HUES48 (cell line): Measurements from ENCODE around the gene C2CD2.

Experiments used
- H3K27ac ChIP-seq: one replicate; pipeline ENCODE4 v1.7.0; 2013; ENCODE audit warnings: low read depth, low read length, inconsistent platforms
- H3K27me3 ChIP-seq: 2 replicates; pipeline ENCODE4 v1.6.1; 2013; ENCODE audit warnings: mild to moderate bottlenecking, low read length; ENCODE audit not compliant: control insufficient read depth, insufficient read depth
- H3K36me3 ChIP-seq: 2 replicates; pipeline ENCODE4 v1.6.1; 2013; ENCODE audit warnings: low read length; ENCODE audit not compliant: control insufficient read depth, insufficient read depth
- H3K4me1 ChIP-seq: 2 replicates; pipeline ENCODE4 v1.6.1; 2013; ENCODE audit warnings: mild to moderate bottlenecking, low read length; ENCODE audit not compliant: control insufficient read depth, insufficient read depth
- H3K4me3 ChIP-seq: 2 replicates; pipeline ENCODE4 v1.5.1; 2013; ENCODE audit warnings: mild to moderate bottlenecking, low read depth, low read length
- H3K9ac ChIP-seq: 2 replicates; pipeline ENCODE4 v1.6.1; 2013; ENCODE audit warnings: mild to moderate bottlenecking, low read depth, low read length, moderate library complexity
- H3K9me3 ChIP-seq: 2 replicates; pipeline ENCODE4 v1.6.1; 2013; ENCODE audit warnings: low read length; ENCODE audit not compliant: control insufficient read depth, insufficient read depth

C2CD2 gene

DNA sequence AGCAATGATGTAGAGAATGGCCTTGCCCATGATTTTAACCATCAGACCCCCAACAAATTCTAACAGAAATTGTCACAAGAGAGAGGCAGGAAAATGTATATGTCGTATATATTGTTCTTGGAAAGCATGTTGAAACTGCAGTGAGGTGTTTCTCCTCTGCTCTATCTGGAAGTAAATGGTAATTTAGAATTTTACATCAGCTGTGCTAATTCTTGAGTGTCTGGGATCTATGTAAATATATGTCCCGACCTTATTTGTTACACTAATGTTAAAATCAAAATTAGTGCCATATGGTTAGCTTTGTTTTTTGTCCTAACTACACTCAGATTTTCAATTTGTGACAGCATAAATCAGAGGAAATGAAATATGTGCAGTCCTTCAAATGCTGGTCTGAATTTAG lies 35.9 kb upstream of the C2CD2 start:
- Histone ChIP-seq H3K27ac (no peak overlapping the region), H3K9me3 (no peaks in the 10 kb centered on the region)

DNA sequence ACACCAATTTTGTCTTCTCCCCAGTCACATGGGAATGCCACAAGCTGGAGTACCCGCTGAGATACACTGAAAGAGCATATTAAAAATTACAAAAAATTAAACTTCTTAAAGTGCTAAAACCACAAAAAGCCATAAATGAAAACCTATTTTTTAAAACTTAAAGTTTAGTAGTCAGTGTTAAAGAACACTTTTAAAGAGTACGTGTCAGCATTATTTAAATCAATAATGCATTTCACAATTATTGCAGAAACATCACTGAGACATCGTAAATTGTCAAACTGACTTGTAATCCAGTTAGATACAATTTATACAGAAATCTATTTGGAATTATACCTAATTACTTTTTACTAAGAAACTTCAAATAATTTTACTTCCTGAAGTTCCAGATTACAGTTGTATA lies 33.5 kb upstream of the C2CD2 start:
- Histone ChIP-seq H3K27me3 (no peaks in the 10 kb centered on the region), H3K4me3 (no peak overlapping the region), H3K9ac (no peak overlapping the region), H3K9me3 (no peaks in the 10 kb centered on the region), H3K27ac (no peak overlapping the region), H3K4me1 (no peaks in the 10 kb centered on the region), H3K36me3 (peaks cover 21% of the 10 kb centered on the region)

More for the DNA sequence above, 35.9 kb upstream of the C2CD2 start:
- no peak overlapping the region for H3K9ac ChIP-seq
- no peaks in the 10 kb centered on the region for H3K4me1 ChIP-seq
- H3K27me3 ChIP-seq = no peaks in the 10 kb centered on the region
- H3K4me3 ChIP-seq = no peak overlapping the region
- peaks cover 40% of the 10 kb centered on the region for H3K36me3 ChIP-seq

DNA sequence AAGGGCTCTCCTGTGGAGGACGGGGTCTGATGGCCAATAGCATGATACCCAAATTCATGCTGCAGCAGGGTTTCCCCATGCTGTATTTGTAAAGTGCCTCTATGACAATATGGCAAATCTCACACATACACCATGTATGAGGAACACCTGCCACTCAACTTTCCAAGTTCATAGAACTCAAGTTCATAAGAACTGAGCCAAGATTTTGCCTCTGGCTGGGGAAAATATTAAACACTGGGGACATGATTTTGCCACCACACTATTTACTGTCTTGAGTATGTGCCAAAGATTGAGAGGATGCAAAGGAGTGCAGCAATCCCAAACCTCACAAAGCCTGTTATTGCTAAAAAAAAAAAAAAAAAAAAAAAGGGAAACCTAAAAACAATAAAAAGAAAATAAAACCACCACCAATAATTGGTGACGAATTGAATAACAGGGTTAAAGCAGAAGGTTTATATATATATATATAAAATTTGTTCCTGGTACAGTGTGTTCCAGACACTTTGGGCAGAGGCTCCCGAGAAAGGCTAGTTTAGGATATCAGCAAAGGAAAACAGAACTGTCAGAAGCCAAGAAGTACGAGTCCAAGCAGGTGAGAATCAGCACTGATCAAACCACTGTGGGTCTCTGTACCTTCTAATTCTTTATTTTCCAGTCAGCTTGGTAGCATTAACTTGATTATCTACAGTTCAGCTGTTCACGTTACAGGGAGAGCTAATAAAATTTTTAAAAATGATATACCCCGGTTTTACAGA lies 32.0 kb upstream of the C2CD2 start:
- Histone ChIP-seq H3K36me3 (peaks cover 6% of the 10 kb centered on the region; the same call in 1 of the 2 replicates), H3K9ac (no peak overlapping the region), H3K4me1 (no peaks in the 10 kb centered on the region), H3K27ac (no peak overlapping the region), H3K27me3 (no peaks in the 10 kb centered on the region), H3K4me3 (no peak overlapping the region), H3K9me3 (no peaks in the 10 kb centered on the region)

DNA sequence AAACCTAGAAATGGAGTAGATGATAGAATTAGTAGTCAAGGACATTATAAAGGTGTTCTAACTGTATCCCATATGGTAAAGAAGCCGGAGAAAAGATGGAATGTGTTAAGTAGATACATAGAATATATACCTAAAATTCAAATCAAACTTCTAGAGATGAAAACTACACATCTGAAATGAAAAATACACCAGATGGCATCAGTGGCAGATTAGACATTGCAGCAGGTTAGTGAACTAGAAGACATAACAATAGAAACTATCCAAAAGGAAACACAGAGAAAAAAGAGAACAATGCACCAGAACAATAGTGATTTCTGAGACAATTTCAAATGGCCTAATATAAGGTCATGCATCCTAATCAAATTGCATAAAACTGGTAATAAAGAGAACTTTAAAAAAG lies 29.4 kb upstream of the C2CD2 start:
- Histone ChIP-seq H3K9ac (no peak overlapping the region), H3K9me3 (no peaks in the 10 kb centered on the region; the same call in 1 of the 2 replicates), H3K4me3 (no peak overlapping the region), H3K4me1 (no peaks in the 10 kb centered on the region), H3K27me3 (no peaks in the 10 kb centered on the region), H3K27ac (no peak overlapping the region), H3K36me3 (no peaks in the 10 kb centered on the region)

DNA sequence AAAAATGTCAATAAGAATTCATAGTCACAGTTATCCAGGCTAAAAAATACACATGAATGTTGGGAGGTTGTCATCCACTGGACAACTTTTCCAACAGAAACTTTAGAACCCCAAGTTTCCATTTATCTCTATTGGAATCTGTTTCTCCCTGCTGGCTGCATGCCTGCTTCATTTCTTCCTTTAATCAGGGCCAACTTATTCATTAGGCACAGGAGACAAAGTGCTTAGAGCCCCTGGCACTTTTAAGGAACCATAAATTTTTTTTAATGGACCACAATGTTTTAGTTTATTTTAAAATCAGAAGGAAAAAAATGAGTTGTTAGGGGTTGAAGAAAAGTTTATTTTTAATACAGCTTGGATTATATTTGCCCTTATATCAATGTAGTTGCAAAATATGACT lies 26.7 kb upstream of the C2CD2 start:
- Histone ChIP-seq H3K36me3 (no peaks in the 10 kb centered on the region), H3K9me3 (no peaks in the 10 kb centered on the region; the same call in 1 of the 2 replicates), H3K27ac (no peak overlapping the region), H3K9ac (no peak overlapping the region), H3K4me1 (no peaks in the 10 kb centered on the region), H3K4me3 (no peak overlapping the region), H3K27me3 (no peaks in the 10 kb centered on the region)

DNA sequence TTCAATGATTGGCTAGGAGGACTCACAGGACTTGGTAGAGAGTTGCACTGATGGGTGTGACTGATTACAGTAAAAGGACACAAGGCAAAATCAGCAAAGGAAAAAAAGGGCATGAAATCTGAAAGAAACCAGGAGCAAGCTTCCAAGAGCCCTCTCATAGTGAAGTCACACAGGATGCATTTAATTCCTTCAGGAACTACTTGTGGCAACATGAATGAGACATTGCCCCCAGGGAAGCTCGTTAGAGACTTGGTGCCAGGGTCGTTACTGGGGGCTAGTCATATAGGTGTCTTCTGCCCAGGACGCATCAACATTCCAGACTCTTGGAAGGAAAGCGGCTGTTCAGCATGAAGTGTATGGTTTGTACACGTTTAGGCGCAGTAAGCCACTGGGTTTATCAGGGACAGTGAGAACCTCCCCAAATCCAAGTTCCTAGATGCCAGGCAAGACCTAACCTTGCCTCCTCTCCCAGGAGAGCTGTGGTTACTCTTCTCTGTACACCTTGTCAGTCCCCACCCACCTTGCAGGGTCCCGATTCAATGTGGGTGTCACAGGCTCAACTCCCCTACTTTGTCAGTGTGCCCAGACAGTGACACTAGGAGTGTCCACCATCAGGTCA lies 26.0 kb upstream of the C2CD2 start:
- Histone ChIP-seq H3K4me1 (no peaks in the 10 kb centered on the region), H3K27ac (no peak overlapping the region), H3K36me3 (no peaks in the 10 kb centered on the region), H3K4me3 (no peak overlapping the region), H3K27me3 (no peaks in the 10 kb centered on the region), H3K9ac (no peak overlapping the region), H3K9me3 (no peaks in the 10 kb centered on the region; the same call in 1 of the 2 replicates)

DNA sequence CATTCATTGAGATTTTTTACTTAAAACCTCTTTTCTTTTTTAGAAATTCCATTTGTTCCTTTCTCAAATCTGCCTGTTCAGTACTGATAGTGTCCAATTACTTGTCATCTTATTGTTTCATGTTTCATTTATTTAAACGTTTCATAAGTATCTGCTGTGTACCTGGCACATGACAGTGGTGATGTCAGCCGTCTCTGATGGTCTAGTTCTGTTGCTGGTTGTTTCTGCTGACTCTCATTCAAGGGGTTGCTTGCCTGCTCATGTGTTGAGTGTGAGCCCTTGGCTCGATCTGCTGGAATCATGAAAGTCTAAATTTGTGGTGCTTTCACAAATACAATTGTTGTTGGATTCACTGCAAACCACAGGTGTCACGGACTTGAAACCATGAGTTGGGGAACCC lies 25.5 kb upstream of the C2CD2 start:
- no peak overlapping the region for H3K27ac ChIP-seq
- no peaks in the 10 kb centered on the region; the same call in 1 of the 2 replicates for H3K9me3 ChIP-seq
- H3K9ac ChIP-seq = no peak overlapping the region
- H3K4me3 ChIP-seq = no peak overlapping the region
- H3K4me1 ChIP-seq = no peaks in the 10 kb centered on the region
- no peaks in the 10 kb centered on the region for H3K36me3 ChIP-seq
- H3K27me3 ChIP-seq = no peaks in the 10 kb centered on the region

DNA sequence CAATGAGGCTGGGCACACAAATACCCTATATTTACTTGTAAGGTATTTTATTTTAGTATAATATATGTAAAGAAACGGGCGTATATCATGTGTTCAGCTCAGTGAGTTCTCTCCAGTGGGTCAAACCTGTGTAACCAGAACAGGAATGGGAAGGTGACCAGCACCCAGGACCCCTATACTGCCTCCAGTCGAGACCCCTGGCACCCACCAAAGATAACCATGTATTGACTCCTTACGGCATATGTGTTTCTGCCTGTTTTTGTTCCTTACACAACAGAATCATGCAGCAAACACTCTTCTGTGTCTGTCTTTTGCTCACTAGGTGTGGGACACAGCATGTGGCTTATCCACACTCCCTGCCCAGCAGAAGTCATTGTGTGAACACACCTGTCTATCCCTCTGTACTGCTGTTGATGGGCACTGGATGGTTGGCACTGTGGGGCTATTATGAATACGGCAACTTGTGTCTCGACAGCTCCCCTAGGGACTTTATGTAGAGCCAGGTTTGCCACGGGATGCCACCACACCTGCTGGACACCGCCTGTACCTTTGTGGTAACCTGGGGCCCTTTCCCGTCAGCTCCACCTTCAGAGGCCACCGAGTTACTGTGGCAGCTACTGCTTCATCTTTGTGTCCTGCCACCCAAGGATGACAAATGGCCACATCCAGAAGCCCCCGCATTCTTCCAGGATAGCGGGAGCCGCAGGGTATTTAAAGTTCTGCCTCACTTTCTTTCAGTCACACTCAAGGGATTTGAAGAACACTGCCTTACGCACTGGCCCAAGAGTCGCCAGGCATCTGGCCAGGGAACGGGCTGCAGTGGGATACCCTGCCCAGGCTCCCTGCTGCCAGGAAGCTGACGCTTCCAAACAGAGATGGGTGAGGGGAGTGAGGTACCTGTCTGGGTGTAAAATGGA lies 23.5 kb upstream of the C2CD2 start:
- H3K9ac ChIP-seq = no peak overlapping the region
- no peak overlapping the region for H3K27ac ChIP-seq
- H3K36me3 ChIP-seq = no peaks in the 10 kb centered on the region
- H3K4me1 ChIP-seq = no peaks in the 10 kb centered on the region
- no peaks in the 10 kb centered on the region; the same call in 1 of the 2 replicates for H3K9me3 ChIP-seq
- H3K4me3 ChIP-seq = no peak overlapping the region
- H3K27me3 ChIP-seq = no peaks in the 10 kb centered on the region

DNA sequence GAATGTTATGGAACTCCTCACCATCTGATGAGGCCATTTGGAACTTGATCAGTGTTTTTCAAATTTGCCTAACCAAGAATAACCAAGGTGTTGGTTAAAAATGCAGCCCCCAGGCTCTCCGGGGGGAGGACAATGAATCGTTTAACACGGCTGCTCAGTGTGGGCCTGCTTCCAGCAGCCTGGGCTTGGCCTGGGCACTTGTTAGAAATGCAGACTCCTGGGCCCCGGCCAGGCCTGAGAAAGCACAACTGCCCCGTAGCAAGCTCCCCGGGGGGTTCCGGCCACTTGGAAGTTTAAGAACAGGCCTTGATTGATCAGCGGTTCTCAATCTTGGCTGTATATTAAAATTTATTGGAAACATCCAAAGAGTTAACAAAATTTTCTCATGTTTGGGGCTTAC lies 22.8 kb upstream of the C2CD2 start:
- Histone ChIP-seq H3K4me3 (no peak overlapping the region), H3K36me3 (no peaks in the 10 kb centered on the region), H3K27me3 (no peaks in the 10 kb centered on the region)

DNA sequence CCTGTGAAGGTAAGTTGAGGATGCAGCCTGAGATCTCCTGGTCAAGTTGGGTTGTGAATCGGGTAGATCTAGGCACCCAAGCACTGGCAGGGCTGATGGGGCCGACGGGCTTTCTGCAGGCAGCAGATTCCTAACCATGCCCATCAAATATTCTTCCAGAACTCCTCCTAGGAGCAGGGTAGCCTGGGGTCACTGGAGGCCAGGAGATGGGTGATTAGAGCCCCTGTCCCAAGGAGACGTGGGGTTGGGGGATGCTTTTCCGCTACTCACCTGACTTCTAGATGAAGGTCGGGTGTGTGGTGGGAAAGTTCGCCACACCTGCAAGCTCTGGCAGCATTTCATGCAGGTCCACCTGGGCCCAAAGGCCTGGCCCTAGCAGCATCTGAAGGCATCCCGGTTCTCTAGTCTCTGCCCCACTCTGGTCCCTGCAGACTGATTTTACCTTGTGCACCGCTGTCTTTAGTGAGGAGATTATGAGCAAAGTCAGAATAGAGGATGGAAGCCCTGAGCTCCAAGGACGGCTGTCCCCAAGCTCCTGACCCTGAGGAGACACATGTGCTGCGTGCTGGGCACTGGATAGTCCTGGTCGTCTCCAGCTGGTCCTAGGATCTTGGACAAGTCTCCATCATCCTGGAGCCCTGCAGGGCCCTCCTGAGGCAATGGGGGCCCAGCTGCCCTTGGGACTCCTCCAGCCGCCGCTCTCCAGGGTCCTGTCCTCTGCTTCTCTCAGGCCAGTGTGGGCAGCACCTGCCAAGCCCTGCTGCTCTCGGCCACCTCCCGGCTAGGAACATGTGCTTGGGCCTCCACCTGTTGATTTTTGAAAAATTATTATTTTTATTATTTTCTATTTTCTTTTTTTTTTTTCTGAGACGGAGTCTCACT lies 21.8 kb upstream of the C2CD2 start:
- Histone ChIP-seq H3K27ac (no peak overlapping the region), H3K4me3 (no peak overlapping the region), H3K36me3 (no peaks in the 10 kb centered on the region), H3K4me1 (no peaks in the 10 kb centered on the region), H3K9me3 (no peaks in the 10 kb centered on the region; the same call in 1 of the 2 replicates), H3K27me3 (no peaks in the 10 kb centered on the region), H3K9ac (no peak overlapping the region)

More for the DNA sequence above, 22.8 kb upstream of the C2CD2 start:
- no peaks in the 10 kb centered on the region; the same call in 1 of the 2 replicates for H3K9me3 ChIP-seq
- no peaks in the 10 kb centered on the region for H3K4me1 ChIP-seq
- no peak overlapping the region for H3K27ac ChIP-seq
- H3K9ac ChIP-seq = no peak overlapping the region
